Activated T-cell treated with anti-CD3 and anti-CD28 coated beads, Interleukin-2, amount 50 U/mL, for 24 hours (primary cell): ENCODE data around the gene DHRS2.
"Not testable (repeated sequence)": the region's sequence is repeated elsewhere in the genome, so short reads cannot be mapped to it uniquely, and the experiment has no call there.

Experiments
- DNase-seq: peaks from one replicate; pipeline ENCODE4 v3.0.0-alpha.2; 2020
- H3K27ac Mint-ChIP-seq: 2 replicates; pipeline ENCODE4 v1.8.0; 2020; ENCODE audit warnings: mild to moderate bottlenecking, mixed read lengths
- H3K27me3 Mint-ChIP-seq: 2 replicates; pipeline ENCODE4 v1.8.0; 2020; ENCODE audit warnings: mixed read lengths
- H3K36me3 Mint-ChIP-seq: 2 replicates; pipeline ENCODE4 v1.8.0; 2020; ENCODE audit warnings: low read depth, mixed read lengths
- H3K4me1 Mint-ChIP-seq: 2 replicates; pipeline ENCODE4 v1.8.0; 2020; ENCODE audit warnings: low read depth, mixed read lengths
- H3K4me3 Mint-ChIP-seq: 2 replicates; pipeline ENCODE4 v1.8.0; 2020; ENCODE audit warnings: mild to moderate bottlenecking, moderate library complexity, mixed read lengths
- H3K9me3 Mint-ChIP-seq: 2 replicates; pipeline ENCODE4 v1.8.0; 2020; ENCODE audit warnings: mixed read lengths

DHRS2 gene

GRCh38 chr14:23663127-23663526, 27.0 kb downstream of the DHRS2 start:
- H3K4me3 Mint-ChIP-seq = no peak overlapping the region
- H3K27me3 Mint-ChIP-seq = peaks cover 4% of the 10 kb centered on the region
- H3K9me3 Mint-ChIP-seq = no peaks in the 10 kb centered on the region
- DNase-seq = no peak
- no peaks in the 10 kb centered on the region for H3K36me3 Mint-ChIP-seq
- H3K27ac Mint-ChIP-seq = no peak overlapping the region
- no peaks in the 10 kb centered on the region for H3K4me1 Mint-ChIP-seq

GRCh38 chr14:23663711-23664110, 27.5 kb downstream of the DHRS2 start:
- Mint-ChIP-seq H3K36me3 (no peaks in the 10 kb centered on the region), H3K27ac (no peak overlapping the region), H3K27me3 (peaks cover 4% of the 10 kb centered on the region), H3K9me3 (no peaks in the 10 kb centered on the region), H3K4me3 (no peak overlapping the region), H3K4me1 (no peaks in the 10 kb centered on the region)
- no peak for DNase-seq

GRCh38 chr14:23664207-23664885, 28.2 kb downstream of the DHRS2 start:
- Mint-ChIP-seq H3K9me3 (no peaks in the 10 kb centered on the region), H3K27ac (no peak overlapping the region), H3K4me1 (no peaks in the 10 kb centered on the region), H3K4me3 (no peak overlapping the region), H3K36me3 (no peaks in the 10 kb centered on the region), H3K27me3 (peaks cover 4% of the 10 kb centered on the region)
- DNase-seq = no peak

GRCh38 chr14:23665302-23666016, 29.3 kb downstream of the DHRS2 start:
- H3K27ac Mint-ChIP-seq = no peak overlapping the region
- no peaks in the 10 kb centered on the region for H3K4me1 Mint-ChIP-seq
- H3K27me3 Mint-ChIP-seq = peaks cover 1% of the 10 kb centered on the region
- H3K4me3 Mint-ChIP-seq = no peak overlapping the region
- DNase-seq = no peak
- H3K36me3 Mint-ChIP-seq = no peaks in the 10 kb centered on the region
- H3K9me3 Mint-ChIP-seq = no peaks in the 10 kb centered on the region

- no peak overlapping the region for H3K27ac Mint-ChIP-seq
- H3K4me1 Mint-ChIP-seq = no peaks in the 10 kb centered on the region
- H3K4me3 Mint-ChIP-seq = no peak overlapping the region
- H3K36me3 Mint-ChIP-seq = no peaks in the 10 kb centered on the region
- no peaks in the 10 kb centered on the region for H3K9me3 Mint-ChIP-seq
- DNase-seq = no peak
- H3K27me3 Mint-ChIP-seq = peaks cover 3% of the 10 kb centered on the region
Measured at GRCh38 chr14:23667134-23667533, 31.0 kb downstream of the DHRS2 start.

- H3K9me3 Mint-ChIP-seq = no peaks in the 10 kb centered on the region
- no peaks in the 10 kb centered on the region for H3K36me3 Mint-ChIP-seq
- no peak overlapping the region for H3K27ac Mint-ChIP-seq
- H3K27me3 Mint-ChIP-seq = peaks cover 15% of the 10 kb centered on the region
- no peak overlapping the region for H3K4me3 Mint-ChIP-seq
- no peaks in the 10 kb centered on the region for H3K4me1 Mint-ChIP-seq
- no peak for DNase-seq
Measured at GRCh38 chr14:23669441-23669840, 33.3 kb downstream of the DHRS2 start.

GRCh38 chr14:23670481-23670880, 34.3 kb downstream of the DHRS2 start:
- no peak for DNase-seq
- no peak overlapping the region for H3K27ac Mint-ChIP-seq
- peaks cover 15% of the 10 kb centered on the region for H3K27me3 Mint-ChIP-seq
- no peak overlapping the region for H3K4me3 Mint-ChIP-seq
- H3K4me1 Mint-ChIP-seq = no peaks in the 10 kb centered on the region
- H3K9me3 Mint-ChIP-seq = no peaks in the 10 kb centered on the region
- H3K36me3 Mint-ChIP-seq = no peaks in the 10 kb centered on the region

GRCh38 chr14:23672200-23672599, 36.0 kb downstream of the DHRS2 start:
- no peak for DNase-seq
- no peak overlapping the region for H3K27ac Mint-ChIP-seq

GRCh38 chr14:23675337-23675736, 39.2 kb downstream of the DHRS2 start:
- Mint-ChIP-seq H3K4me1 (no peaks in the 10 kb centered on the region), H3K27ac (no peak overlapping the region), H3K36me3 (no peaks in the 10 kb centered on the region), H3K4me3 (no peak overlapping the region), H3K27me3 (peaks cover 35% of the 10 kb centered on the region), H3K9me3 (no peaks in the 10 kb centered on the region)
- DNase-seq = no peak

More at GRCh38 chr14:23672200-23672599, 36.0 kb downstream of the DHRS2 start:
- H3K9me3 Mint-ChIP-seq = no peaks in the 10 kb centered on the region
- H3K36me3 Mint-ChIP-seq = no peaks in the 10 kb centered on the region
- peaks cover 25% of the 10 kb centered on the region for H3K27me3 Mint-ChIP-seq
- H3K4me3 Mint-ChIP-seq = no peak overlapping the region
- no peaks in the 10 kb centered on the region for H3K4me1 Mint-ChIP-seq

GRCh38 chr14:23675906-23676305, 39.7 kb downstream of the DHRS2 start:
- Mint-ChIP-seq H3K27me3 (peaks cover 32% of the 10 kb centered on the region), H3K9me3 (no peaks in the 10 kb centered on the region), H3K4me3 (no peak overlapping the region), H3K4me1 (no peaks in the 10 kb centered on the region), H3K36me3 (no peaks in the 10 kb centered on the region), H3K27ac (no peak overlapping the region)
- DNase-seq = no peak

- no peaks in the 10 kb centered on the region for H3K9me3 Mint-ChIP-seq
- H3K27ac Mint-ChIP-seq = no peak overlapping the region
- H3K4me1 Mint-ChIP-seq = no peaks in the 10 kb centered on the region
- peaks cover 16% of the 10 kb centered on the region for H3K27me3 Mint-ChIP-seq
- H3K4me3 Mint-ChIP-seq = no peak overlapping the region
- no peak for DNase-seq
- H3K36me3 Mint-ChIP-seq = no peaks in the 10 kb centered on the region
Measured at GRCh38 chr14:23681337-23681736, 45.2 kb downstream of the DHRS2 start.

GRCh38 chr14:23689709-23690514, 53.7 kb downstream of the DHRS2 start:
- DNase-seq, H3K9me3 Mint-ChIP-seq, H3K36me3 Mint-ChIP-seq, H3K4me1 Mint-ChIP-seq, H3K4me3 Mint-ChIP-seq, H3K27ac Mint-ChIP-seq: not testable (repeated sequence)
- peaks cover 18% of the 10 kb centered on the region for H3K27me3 Mint-ChIP-seq

- no peak overlapping the region for H3K4me3 Mint-ChIP-seq
- H3K4me1 Mint-ChIP-seq = peaks cover 3% of the 10 kb centered on the region
- H3K27me3 Mint-ChIP-seq = peaks cover 18% of the 10 kb centered on the region
- DNase-seq = no peak
- H3K36me3 Mint-ChIP-seq = no peaks in the 10 kb centered on the region
- H3K27ac Mint-ChIP-seq = no peak overlapping the region
- H3K9me3 Mint-ChIP-seq = no peaks in the 10 kb centered on the region
Measured at GRCh38 chr14:23692416-23692815, 56.3 kb downstream of the DHRS2 start.

- H3K9me3 Mint-ChIP-seq = no peaks in the 10 kb centered on the region
- no peaks in the 10 kb centered on the region for H3K36me3 Mint-ChIP-seq
- H3K4me3 Mint-ChIP-seq = no peak overlapping the region
- no peak for DNase-seq
- H3K27ac Mint-ChIP-seq = no peak overlapping the region
- H3K27me3 Mint-ChIP-seq = peaks cover 23% of the 10 kb centered on the region
- H3K4me1 Mint-ChIP-seq = peaks cover 3% of the 10 kb centered on the region
Measured at GRCh38 chr14:23693252-23693775, 57.1 kb downstream of the DHRS2 start.
